SK-N-SH (cell line): ENCODE measurements around the gene PPM1A. TPM values are rescaled to one million over a fixed set of nuclear protein-coding genes. Genes with fewer than 3 reads are reported as not detected.
A peak's percentile ranks its signal among the peaks of the same experiment; 100 is the strongest.

Experiments
- CTCF ChIA-PET: fragments of 300-600, 350-600 bp; formaldehyde crosslinking; extraction: SDS; loops from one replicate; lab custom pipeline; 2021; lab: Yijun Ruan, JAX
- POLR2A ChIA-PET: fragments of 350-600 bp; sonication (Branson Sonifier 250); formaldehyde crosslinking; extraction: SDS; loops from one replicate; lab custom pipeline; 2020; ENCODE audit warnings: antibody characterized with exemption, inconsistent platforms; lab: Yijun Ruan, JAX
- DNase-seq: peaks from one replicate; pipeline ENCODE4 v3.0.0; 2012
- H2AFZ ChIP-seq: fragments of 200-600 bp; sonication (generic); 2 replicates; pipeline ENCODE4 v1.8.1; 2016; ENCODE audit warnings: antibody characterized with exemption, mild to moderate bottlenecking, low read depth
- H3F3A ChIP-seq: fragments of 200-600 bp; sonication (generic); replicated peaks from 2 replicates; pipeline ENCODE3; 2016; ENCODE audit warnings: antibody characterized with exemption, mild to moderate bottlenecking; ENCODE audit not compliant: insufficient read depth
- H3K27ac ChIP-seq, 2 experiments: fragments of 200-500 bp in 1 of 2; fragments of 200-600 bp in 1 of 2; sonication (Bioruptor generic) in 1 of 2; sonication (generic), shearing (Covaris generic) in 1 of 2; 2 replicates each; pipeline versions ENCODE4 v1.5.1 to v1.6.1; 2014 to 2016; ENCODE audit warnings: low read depth in 2 of 2, inconsistent platforms in 1 of 2, low read length in 1 of 2, mild to moderate bottlenecking in 1 of 2, mixed read lengths in 1 of 2
- H3K27me3 ChIP-seq: fragments of 200-600 bp; sonication (generic), shearing (Covaris generic); 2 replicates; pipeline ENCODE4 v1.6.1; 2016; ENCODE audit warnings: mixed run types; ENCODE audit not compliant: insufficient read depth
- H3K36me3 ChIP-seq, 2 experiments: fragments of 200-500 bp in 1 of 2; fragments of 200-600 bp in 1 of 2; sonication (Bioruptor generic) in 1 of 2; sonication (generic) in 1 of 2; replicated peaks in 1 of 2; 2 replicates each; pipeline versions ENCODE3 to v1.5.1; 2014 to 2016; ENCODE audit warnings: low read length in 1 of 2, mild to moderate bottlenecking in 1 of 2; ENCODE audit not compliant: insufficient read depth in 2 of 2, control insufficient read depth in 1 of 2
- H3K4me1 ChIP-seq, 2 experiments: fragments of 200-500 bp in 1 of 2; fragments of 200-600 bp in 1 of 2; sonication (Bioruptor generic) in 1 of 2; sonication (generic), shearing (Covaris generic) in 1 of 2; 2 replicates each; pipeline versions ENCODE4 v1.5.1 to v1.6.1; 2014 to 2016; ENCODE audit warnings: low read depth in 1 of 2, low read length in 1 of 2, mixed run types in 1 of 2; ENCODE audit not compliant: insufficient read depth in 2 of 2, control insufficient read depth in 1 of 2
- H3K4me2 ChIP-seq: fragments of 200-600 bp; sonication (generic), shearing (Covaris generic); 2 replicates; pipeline ENCODE4 v1.6.1; 2017; ENCODE audit warnings: mixed run types
- H3K4me3 ChIP-seq, 2 experiments: fragments of 200-500 bp in 1 of 2; fragments of 200-600 bp in 1 of 2; sonication (Bioruptor generic) in 1 of 2; sonication (generic), shearing (Covaris generic) in 1 of 2; 2 replicates each; pipeline versions ENCODE4 v1.5.1 to v1.8.1; 2014 to 2016; ENCODE audit warnings: low read depth in 2 of 2, inconsistent platforms in 1 of 2, low read length in 1 of 2, mild to moderate bottlenecking in 1 of 2, mixed read lengths in 1 of 2, moderate library complexity in 1 of 2
- H3K79me2 ChIP-seq: fragments of 200-600 bp; sonication (generic); 2 replicates; pipeline ENCODE4 v1.8.1; 2017; ENCODE audit warnings: mild to moderate bottlenecking; ENCODE audit not compliant: insufficient read depth
- H3K9ac ChIP-seq: fragments of 200-600 bp; sonication (generic); 2 replicates; pipeline ENCODE4 v1.6.1; 2017; ENCODE audit warnings: mixed run types
- H3K9me2 ChIP-seq: fragments of 200-600 bp; sonication (generic); 2 replicates; pipeline ENCODE4 v1.6.1; 2017; ENCODE audit warnings: mixed run types
- H3K9me3 ChIP-seq: fragments of 200-600 bp; sonication (generic); 2 replicates; pipeline ENCODE4 v1.6.1; 2017; ENCODE audit warnings: mixed run types, mild to moderate bottlenecking, moderate library complexity
- H4K20me1 ChIP-seq: fragments of 200-600 bp; sonication (generic); 2 replicates; pipeline ENCODE4 v1.6.1; 2017; ENCODE audit warnings: mild to moderate bottlenecking, mixed run types; ENCODE audit not compliant: insufficient read depth
- ELF1 ChIP-seq: IDR thresholded peaks from 2 replicates; pipeline ENCODE4 v1.4.0; 2012
- EP300 ChIP-seq, 2 experiments: IDR thresholded peaks; 2 replicates each; pipeline versions ENCODE4 v1.4.0 to v1.6.1; 2012; ENCODE audit warnings: borderline replicate concordance in 1 of 2, low read depth in 1 of 2, low read length in 1 of 2
- GABPA ChIP-seq: IDR thresholded peaks from 2 replicates; pipeline ENCODE4 v1.4.0; 2012; ENCODE audit warnings: low read depth, mild to moderate bottlenecking
- POLR2AphosphoS5 ChIP-seq: IDR thresholded peaks from 2 replicates; pipeline ENCODE4 v1.6.1; 2012; ENCODE audit warnings: low read depth, low read length
- REST ChIP-seq: IDR thresholded peaks from 2 replicates; pipeline ENCODE4 v1.6.1; 2012; ENCODE audit warnings: mild to moderate bottlenecking, low read depth, low read length, moderate library complexity
- RXRA ChIP-seq: IDR thresholded peaks from 2 replicates; pipeline ENCODE4 v1.4.0; 2012; ENCODE audit warnings: low read depth, mild to moderate bottlenecking, borderline replicate concordance
- SMC3 ChIP-seq: IDR thresholded peaks from 2 replicates; pipeline ENCODE4 v1.6.1; 2012; ENCODE audit warnings: low read depth, low read length, improper control_type of control experiment
- TEAD4 ChIP-seq: IDR thresholded peaks from 2 replicates; pipeline ENCODE4 v1.4.0; 2012; ENCODE audit warnings: mild to moderate bottlenecking, borderline replicate concordance; ENCODE audit not compliant: insufficient read depth
- USF2 ChIP-seq: fragments of 150-350 bp; IDR thresholded peaks from 2 replicates; pipeline ENCODE4 v1.6.1; 2017; ENCODE audit warnings: antibody characterized with exemption, low read length, low read depth, borderline replicate concordance
- YY1 ChIP-seq: IDR thresholded peaks from 2 replicates; pipeline ENCODE4 v1.4.0; 2012; ENCODE audit warnings: low read depth, mild to moderate bottlenecking
- WGBS: methylation state at CpG from one replicate; pipeline ENCODE4 v1.1.6; 2017; ENCODE audit warnings: low lambda C conversion rate; 5-methylcytosine and 5-hydroxymethylcytosine counted together
- polyA plus RNA-seq, 3 experiments: library from polyadenylated mRNA; depleted of rRNA; stranded (reverse); fragments of >200 nt; gene quantifications; 2 replicates each; pipeline ENCODE4 v1.2.3, GENCODE V29; 2012
- TF ChIP-seq, protein P1 (sequence below): IDR thresholded peaks from 2 replicates; pipeline ENCODE4 v1.4.0; 2012; ENCODE audit warnings: low read depth, borderline replicate concordance
- TF ChIP-seq, protein P2 (sequence below): fragments of 150-350 bp; IDR thresholded peaks from 2 replicates; pipeline ENCODE4 v1.6.1; 2016; ENCODE audit warnings: mild to moderate bottlenecking, low read depth, low read length

The PPM1A gene
- polyA plus RNA-seq, 1 of the 3 experiments (the other 2 are of a cell fraction) = 12.3 TPM

DNA sequence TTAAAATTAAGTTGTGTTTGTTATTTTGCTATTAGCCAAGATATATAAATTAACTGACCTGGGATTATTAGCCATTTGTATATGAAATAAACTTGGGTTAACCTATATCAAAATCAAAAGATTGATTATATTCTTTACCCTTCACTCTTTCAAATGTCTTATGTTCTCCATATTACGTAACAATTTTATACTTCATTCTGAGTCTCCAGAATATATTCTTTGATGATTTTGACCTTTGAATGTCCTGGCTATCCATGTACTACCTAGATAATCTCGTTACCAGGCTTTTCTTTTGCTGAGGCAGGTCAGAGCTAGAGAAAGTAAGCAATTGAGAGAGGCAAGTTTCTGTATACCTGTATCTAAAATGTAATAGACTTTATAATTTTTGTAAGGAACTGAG, 3.6 kb downstream of the PPM1A start:
- Histone ChIP-seq H2AFZ (no peak overlapping the region), H3K27me3 (no peaks in the 10 kb centered on the region), H3K4me3 (no peak overlapping the region), H3K9ac (no peak overlapping the region), H3K9me3 (no peaks in the 10 kb centered on the region), H3K9me2 (no peaks in the 10 kb centered on the region), H3K36me3 (peaks cover 0 to 7% of the 10 kb centered on the region in 2 experiments), H3K4me2 (peak overlapping the region; percentile 84), H3K27ac (no peak overlapping the region), H3K4me1 (peaks cover 0 to 25% of the 10 kb centered on the region in 2 experiments; a peak in 3 of 4 replicates), H4K20me1 (peaks cover 75% of the 10 kb centered on the region), H3K79me2 (peaks cover 78% of the 10 kb centered on the region), H3F3A (peaks cover 2% of the 10 kb centered on the region)
- WGBS = 100% methylated on average over 2 of the region's 2 CpGs
- ChIA-PET CTCF (interaction anchor here (0.6 to 1.0 kb wide), 2 partner anchors 8 to 38 kb away, joined by 3 to 4 read pairs; no protein-coding TSS in a partner anchor), POLR2A (no interaction called here)
- TF ChIP-seq GABPA (no peak), YY1 (no peak), EP300 (IDR thresholded peaks at IDR 0.05; ENCODE audit: borderline replicate concordance in 1 of 2, low read depth in 1 of 2, low read length in 1 of 2) (no peak), TEAD4 (no peak), REST (no peak), POLR2AphosphoS5 (no peak), SMC3 (no peak), USF2 (no peak), RXRA (no peak), ELF1 (no peak)
- TF ChIP-seq, protein P1, sequence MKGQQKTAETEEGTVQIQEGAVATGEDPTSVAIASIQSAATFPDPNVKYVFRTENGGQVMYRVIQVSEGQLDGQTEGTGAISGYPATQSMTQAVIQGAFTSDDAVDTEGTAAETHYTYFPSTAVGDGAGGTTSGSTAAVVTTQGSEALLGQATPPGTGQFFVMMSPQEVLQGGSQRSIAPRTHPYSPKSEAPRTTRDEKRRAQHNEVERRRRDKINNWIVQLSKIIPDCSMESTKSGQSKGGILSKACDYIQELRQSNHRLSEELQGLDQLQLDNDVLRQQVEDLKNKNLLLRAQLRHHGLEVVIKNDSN = no peak
- TF ChIP-seq, protein P2, sequence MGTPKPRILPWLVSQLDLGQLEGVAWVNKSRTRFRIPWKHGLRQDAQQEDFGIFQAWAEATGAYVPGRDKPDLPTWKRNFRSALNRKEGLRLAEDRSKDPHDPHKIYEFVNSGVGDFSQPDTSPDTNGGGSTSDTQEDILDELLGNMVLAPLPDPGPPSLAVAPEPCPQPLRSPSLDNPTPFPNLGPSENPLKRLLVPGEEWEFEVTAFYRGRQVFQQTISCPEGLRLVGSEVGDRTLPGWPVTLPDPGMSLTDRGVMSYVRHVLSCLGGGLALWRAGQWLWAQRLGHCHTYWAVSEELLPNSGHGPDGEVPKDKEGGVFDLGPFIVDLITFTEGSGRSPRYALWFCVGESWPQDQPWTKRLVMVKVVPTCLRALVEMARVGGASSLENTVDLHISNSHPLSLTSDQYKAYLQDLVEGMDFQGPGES = no peak
- no peak for DNase-seq
